ENCODE results near the gene SORT1. TPM values are rescaled to one million over a fixed set of nuclear protein-coding genes. Genes with fewer than 3 reads are reported as not detected.

Gene SORT1
- total and polyA plus RNA-seq, 2 of the 13 experiments (the other 11 are each of a cell fraction or from before 2014, with no cell fraction given): 32.4 to 93.0 TPM

- TF ChIP-seq ZNF768 (CRISPR knock-in tag; IDR thresholded peaks at IDR 0.05): no peak
- TF ChIP-seq ZNF441 (CRISPR knock-in tag; IDR thresholded peaks at IDR 0.05; ENCODE audit: borderline replicate concordance): peak; percentile 93
- TF ChIP-seq TBP (CRISPR knock-in tag; IDR thresholded peaks at IDR 0.05): no peak
- TF ChIP-seq ZNF646 (CRISPR knock-in tag; IDR thresholded peaks at IDR 0.05): no peak
- 0 out of 2 replicates have a peak, but pooled peaks have one; percentile 16 for TF ChIP-seq HOMEZ (CRISPR knock-in tag; IDR thresholded peaks at IDR 0.05; ENCODE audit: low read depth)
- no peak for TF ChIP-seq SNAPC5 (CRISPR knock-in tag; IDR thresholded peaks at IDR 0.05; ENCODE audit: borderline replicate concordance)
- TF ChIP-seq THAP9 (CRISPR knock-in tag; IDR thresholded peaks at IDR 0.05; ENCODE audit: borderline replicate concordance): no peak
- no peak for TF ChIP-seq MED13 (CRISPR knock-in tag; IDR thresholded peaks at IDR 0.05)
- no peak for TF ChIP-seq ZNF367 (CRISPR knock-in tag; IDR thresholded peaks at IDR 0.05; ENCODE audit: borderline replicate concordance)
- TF ChIP-seq ZBTB10 (CRISPR knock-in tag; IDR thresholded peaks at IDR 0.05; ENCODE audit: borderline replicate concordance): no peak
- TF ChIP-seq MEIS1 (CRISPR knock-in tag; IDR thresholded peaks at IDR 0.05; ENCODE audit: borderline replicate concordance): no peak
- TF ChIP-seq NR2F6 (IDR thresholded peaks at IDR 0.05): peak; percentile 65
- peak; percentile 70 for TF ChIP-seq NR2F6 (CRISPR knock-in tag; IDR thresholded peaks at IDR 0.05)
- TF ChIP-seq RELA (CRISPR knock-in tag; IDR thresholded peaks at IDR 0.05): no peak
- peak; percentile 70 for TF ChIP-seq TEAD3 (CRISPR knock-in tag; optimal IDR thresholded peaks at IDR 0.05; ENCODE audit: borderline replicate concordance)
- no peak for TF ChIP-seq RFXANK (CRISPR knock-in tag; IDR thresholded peaks at IDR 0.05)
- TF ChIP-seq ZNF331 (CRISPR knock-in tag; IDR thresholded peaks at IDR 0.05): peak; percentile 63; the same call in 1 of the 2 replicates
Measured at GRCh38 chr1:109365642-109366204, 32.0 kb downstream of the SORT1 start (continued).
